Upper lobe of right lung (tissue), 1 donor: Measurements from ENCODE around the gene PSME4. TPM values are rescaled to one million over a fixed set of nuclear protein-coding genes. Genes with fewer than 3 reads are reported as not detected.

Experiments used
- ATAC-seq: fragments of 200-7000 bp; cut with Tn5 transposase; one replicate; pipeline ENCODE4 v1.9.1; 2020; ENCODE audit warnings: mild to moderate bottlenecking, moderate library complexity
- DNase-seq: peaks from one replicate; pipeline ENCODE4 v3.0.0-alpha.2; 2020
- H3K27ac ChIP-seq: fragments of 200-600 bp; one replicate; pipeline ENCODE4 v1.8.0; 2022
- H3K27me3 ChIP-seq: fragments of 200-600 bp; one replicate; pipeline ENCODE4 v1.8.0; 2022; ENCODE audit warnings: mild to moderate bottlenecking
- H3K36me3 ChIP-seq: fragments of 200-600 bp; one replicate; pipeline ENCODE4 v1.8.0; 2022
- H3K4me1 ChIP-seq: fragments of 200-600 bp; one replicate; pipeline ENCODE4 v1.8.0; 2022
- H3K4me3 ChIP-seq: fragments of 200-600 bp; one replicate; pipeline ENCODE4 v1.8.0; 2022; ENCODE audit warnings: mild to moderate bottlenecking
- H3K9me3 ChIP-seq: fragments of 200-600 bp; one replicate; pipeline ENCODE4 v1.8.0; 2022
- intact Hi-C: fragments of 100-400 bp; cut with DNase I; formaldehyde crosslinking; loops from one replicate; pipeline ENCODE4 v1.11.0; 2022
- long read RNA-seq: library from polyadenylated mRNA; unstranded; transcript quantifications from one replicate; pipeline ENCODE4 v2.0.0, GENCODE V29; 2021
- total RNA-seq: library from RNA; stranded (reverse); fragmentation: NEBNext Ultra II Directional; extraction: Animal tissue kit (Norgen Biotek cat#: 25700); gene quantifications from one replicate; pipeline ENCODE4 v1.2.1, GENCODE V29; 2021
- TF ChIP-seq, protein P1 (sequence below): fragments of 200-600 bp; IDR thresholded peaks from one replicate; pipeline ENCODE4 v1.8.0; 2022; ENCODE audit warnings: antibody characterized with exemption
- donor health status: DM: no; HTN: yes; CAD: no; lungs with severe emphysema.

PSME4 gene
- 44.5 TPM for total RNA-seq
- long read RNA-seq, partial matches to known transcripts: 7 of 10 reads
- long read RNA-seq, other reads (novel, unspliced or antisense): 3 of 10 reads

DNA sequence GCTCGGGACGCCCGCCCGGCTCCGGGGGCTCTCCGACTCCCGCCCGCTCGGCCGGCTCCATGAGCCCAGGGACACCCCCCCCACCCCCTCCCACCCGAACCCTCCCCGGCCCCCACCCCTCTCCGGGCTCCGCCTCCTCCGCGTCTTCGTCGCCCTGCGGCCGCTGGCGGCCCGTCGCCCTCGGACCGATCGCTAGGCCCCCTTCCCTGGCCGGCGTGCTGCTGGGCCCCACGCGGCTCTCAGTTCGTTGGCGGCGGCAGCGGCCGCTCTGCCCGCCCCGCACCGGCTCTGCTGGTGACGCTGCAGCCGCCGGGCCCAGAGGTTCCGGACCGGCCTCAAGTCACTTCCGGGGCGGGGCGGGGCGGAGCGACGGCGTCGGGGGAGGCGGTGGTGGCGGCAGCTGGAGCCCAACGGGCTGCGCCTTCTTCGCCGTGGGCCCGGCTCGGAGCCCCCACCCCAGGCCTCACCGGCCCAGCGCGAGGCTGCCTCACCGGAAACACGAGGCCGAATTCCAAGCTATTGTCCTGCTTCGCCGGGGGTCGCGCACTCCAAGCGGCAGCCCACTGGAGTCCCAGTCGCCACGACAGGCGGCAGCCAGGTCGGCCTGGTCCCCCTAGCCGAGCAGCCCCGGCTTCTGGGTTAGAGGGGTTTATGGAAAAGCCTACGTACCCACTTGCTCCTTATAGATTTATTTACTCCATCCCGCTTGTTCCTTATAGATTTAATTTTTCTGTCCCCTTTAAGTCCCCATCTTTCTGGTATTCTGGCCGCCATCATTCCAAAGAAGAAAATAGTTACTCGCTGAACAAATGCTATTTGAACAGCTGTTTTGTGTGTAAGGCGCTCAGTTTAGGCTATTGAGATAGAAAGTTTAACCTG, at the start of gene PSME4:
TSS of gene PSME4 (minus strand) at position 270 of the 879 bp plus-strand sequence. CDS start at position 61, 209 bp downstream.
- ATAC-seq (peak; percentile 99), DNase-seq (peak; percentile 98)
- Histone ChIP-seq H3K27ac (peak within 1 kb of the TSS; percentile 97), H3K27me3 (no peaks in the 10 kb centered on the region), H3K36me3 (peaks cover 13% of the 10 kb centered on the region), H3K4me3 (peak within 1 kb of the TSS; percentile 97), H3K9me3 (no peaks in the 10 kb centered on the region), H3K4me1 (peaks cover 31% of the 10 kb centered on the region)
- TF ChIP-seq, protein P1, sequence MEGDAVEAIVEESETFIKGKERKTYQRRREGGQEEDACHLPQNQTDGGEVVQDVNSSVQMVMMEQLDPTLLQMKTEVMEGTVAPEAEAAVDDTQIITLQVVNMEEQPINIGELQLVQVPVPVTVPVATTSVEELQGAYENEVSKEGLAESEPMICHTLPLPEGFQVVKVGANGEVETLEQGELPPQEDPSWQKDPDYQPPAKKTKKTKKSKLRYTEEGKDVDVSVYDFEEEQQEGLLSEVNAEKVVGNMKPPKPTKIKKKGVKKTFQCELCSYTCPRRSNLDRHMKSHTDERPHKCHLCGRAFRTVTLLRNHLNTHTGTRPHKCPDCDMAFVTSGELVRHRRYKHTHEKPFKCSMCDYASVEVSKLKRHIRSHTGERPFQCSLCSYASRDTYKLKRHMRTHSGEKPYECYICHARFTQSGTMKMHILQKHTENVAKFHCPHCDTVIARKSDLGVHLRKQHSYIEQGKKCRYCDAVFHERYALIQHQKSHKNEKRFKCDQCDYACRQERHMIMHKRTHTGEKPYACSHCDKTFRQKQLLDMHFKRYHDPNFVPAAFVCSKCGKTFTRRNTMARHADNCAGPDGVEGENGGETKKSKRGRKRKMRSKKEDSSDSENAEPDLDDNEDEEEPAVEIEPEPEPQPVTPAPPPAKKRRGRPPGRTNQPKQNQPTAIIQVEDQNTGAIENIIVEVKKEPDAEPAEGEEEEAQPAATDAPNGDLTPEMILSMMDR: no peak
- intact Hi-C loops: no loop called here

GRCh38 chr2:54015798-54016699, 45.3 kb upstream of the PSME4 start:
- intact Hi-C loops: no loop called here
- Histone ChIP-seq H3K4me1 (no peaks in the 10 kb centered on the region), H3K27me3 (no peaks in the 10 kb centered on the region), H3K4me3 (no peak overlapping the region), H3K27ac (no peak overlapping the region), H3K36me3 (no peaks in the 10 kb centered on the region), H3K9me3 (peaks cover 3% of the 10 kb centered on the region)
- no peak for ATAC-seq
- TF ChIP-seq, protein P1: no peak
- DNase-seq: no peak

- intact Hi-C loops: no loop called here
- no peak for ATAC-seq
- no peaks in the 10 kb centered on the region for H3K27me3 ChIP-seq
- no peaks in the 10 kb centered on the region for H3K9me3 ChIP-seq
- no peak overlapping the region for H3K27ac ChIP-seq
- H3K4me1 ChIP-seq: no peaks in the 10 kb centered on the region
- no peak for DNase-seq
- H3K36me3 ChIP-seq: no peaks in the 10 kb centered on the region
- no peak overlapping the region for H3K4me3 ChIP-seq
- TF ChIP-seq, protein P1: no peak
These were observed 43.2 kb upstream of the PSME4 start for GRCh38 chr2:54013996-54014395.

GRCh38 chr2:54012538-54013141, 41.8 kb upstream of the PSME4 start:
- intact Hi-C loops: no loop called here
- Histone ChIP-seq H3K27me3 (no peaks in the 10 kb centered on the region), H3K4me3 (no peak overlapping the region), H3K36me3 (no peaks in the 10 kb centered on the region), H3K27ac (no peak overlapping the region), H3K9me3 (no peaks in the 10 kb centered on the region), H3K4me1 (no peaks in the 10 kb centered on the region)
- ATAC-seq: no peak
- no peak for DNase-seq
- TF ChIP-seq, protein P1: no peak

DNA sequence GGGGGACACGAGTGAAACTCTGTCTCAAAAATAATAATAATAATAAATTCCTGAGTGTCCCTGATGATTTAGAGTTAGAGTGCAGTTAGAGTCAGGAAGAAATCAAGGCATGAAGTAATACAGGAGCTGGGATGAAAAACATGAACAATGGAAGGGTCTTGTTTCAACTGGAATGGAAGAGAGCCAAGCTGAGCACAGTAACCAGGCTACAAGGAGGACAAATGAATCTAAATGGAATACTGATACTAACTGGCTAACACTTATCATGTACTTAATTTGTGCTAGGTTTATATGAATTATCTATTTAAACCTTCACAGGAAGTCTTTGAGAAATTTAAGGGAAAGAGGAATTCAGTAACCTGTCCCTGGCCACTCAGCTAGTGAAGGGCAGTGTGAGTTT, 38.8 kb upstream of the PSME4 start:
- intact Hi-C loops: no loop called here
- TF ChIP-seq, protein P1: no peak
- Histone ChIP-seq H3K4me3 (no peak overlapping the region), H3K36me3 (no peaks in the 10 kb centered on the region), H3K27me3 (no peaks in the 10 kb centered on the region), H3K4me1 (no peaks in the 10 kb centered on the region), H3K27ac (no peak overlapping the region), H3K9me3 (no peaks in the 10 kb centered on the region)
- DNase-seq (no peak), ATAC-seq (no peak)
